ENCODE results near the gene COLEC11.
"Not testable (repeated sequence)": the region's sequence is repeated elsewhere in the genome, so short reads cannot be mapped to it uniquely, and the experiment has no call there.

Gene COLEC11

GRCh38 chr2:3655871-3656761 is 61.2 kb downstream of the COLEC11 start:
- no peak for DNase-seq

- DNase-seq, result no peak
These were observed 62.1 kb downstream of the COLEC11 start for GRCh38 chr2:3656762-3657721.

GRCh38 chr2:3657881-3658280 is 63.0 kb downstream of the COLEC11 start, which contains the start of gene ALLC:
ALLC (plus strand) TSS chr2:3658200; CDS start chr2:3671158, 12,958 bp downstream.
- DNase-seq, result no peak

- no peak for DNase-seq
These were observed 64.8 kb downstream of the COLEC11 start for GRCh38 chr2:3659447-3660432.

GRCh38 chr2:3660640-3661039 is 65.7 kb downstream of the COLEC11 start:
- DNase-seq, result not testable (repeated sequence)

GRCh38 chr2:3661149-3661660 is 66.3 kb downstream of the COLEC11 start:
- DNase-seq, result no peak

GRCh38 chr2:3662239-3662638 is 67.3 kb downstream of the COLEC11 start:
- no peak for DNase-seq

GRCh38 chr2:3664118-3664517 is 69.2 kb downstream of the COLEC11 start:
- DNase-seq, result no peak

GRCh38 chr2:3664925-3665324 is 70.0 kb downstream of the COLEC11 start:
- DNase-seq, result no peak

GRCh38 chr2:3665886-3666612 is 71.1 kb downstream of the COLEC11 start:
- no peak for DNase-seq

GRCh38 chr2:3666613-3666975 is 71.7 kb downstream of the COLEC11 start:
- no peak for DNase-seq

GRCh38 chr2:3667151-3667631 is 72.3 kb downstream of the COLEC11 start:
- no peak for DNase-seq

- DNase-seq, result no peak
These were observed 74.7 kb downstream of the COLEC11 start for GRCh38 chr2:3669656-3670055.

- no peak for DNase-seq
These were observed 75.5 kb downstream of the COLEC11 start for GRCh38 chr2:3670376-3670775.

- no peak for DNase-seq
These were observed 76.0 kb downstream of the COLEC11 start for GRCh38 chr2:3670941-3671340.

GRCh38 chr2:3672861-3673678 is 78.2 kb downstream of the COLEC11 start:
- DNase-seq, result no peak

GRCh38 chr2:3674066-3674845 is 79.3 kb downstream of the COLEC11 start:
- no peak for DNase-seq

GRCh38 chr2:3675687-3676086 is 80.8 kb downstream of the COLEC11 start:
- DNase-seq, result no peak

GRCh38 chr2:3677436-3677835 is 82.5 kb downstream of the COLEC11 start:
- DNase-seq, result no peak

Data from activated gamma-delta T cell (primary cell).